Endothelial cell of hepatic sinusoid (primary cell): ENCODE data around the gene GLMP.
"Not testable (repeated sequence)": the region's sequence is repeated elsewhere in the genome, so short reads cannot be mapped to it uniquely, and the experiment has no call there.

Experiments used
- in situ Hi-C: cut with HindIII; loops from 2 replicates; pipeline ENCODE4 v1.10.0; 2017; ENCODE audit warnings: low sequenced_read_pairs

The GLMP gene

GRCh38 chr1:156295391-156295947 lies at the start of gene GLMP:
Gene GLMP (minus strand): TSS chr1:156295679. CDS start chr1:156295645, 34 bp downstream.
- in situ Hi-C loops: no loop called here

GRCh38 chr1:156344409-156344808 lies 48.9 kb upstream of the GLMP start:
- in situ Hi-C loops: no loop called here

- in situ Hi-C loops: no loop called here
These were observed 46.9 kb upstream of the GLMP start for GRCh38 chr1:156342166-156342955.

GRCh38 chr1:156338180-156338976 lies 42.9 kb upstream of the GLMP start, which contains the start of the genes CCT3 and TSACC:
Gene CCT3 (minus strand): TSS chr1:156338292. CDS start chr1:156338184, 108 bp downstream.
Gene TSACC (plus strand): TSS chr1:156338526. CDS start chr1:156339758, 1,232 bp downstream.
- in situ Hi-C loops: no loop called here

DNA sequence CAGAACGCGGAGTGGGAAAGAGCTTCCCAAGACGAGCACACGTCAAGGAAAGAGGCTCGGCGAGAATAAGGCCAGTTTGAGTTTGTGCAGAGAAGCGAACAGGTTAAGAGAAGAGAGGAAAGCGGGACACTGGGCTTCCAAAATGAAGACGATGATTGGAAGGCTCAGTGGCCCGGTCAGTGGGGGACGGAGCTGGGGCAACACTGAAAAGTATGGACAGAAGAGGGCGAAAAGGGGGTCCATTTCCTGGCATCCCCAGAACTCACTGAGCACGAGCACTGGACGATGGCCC lies 42.4 kb upstream of the GLMP start:
- in situ Hi-C loops: no loop called here

DNA sequence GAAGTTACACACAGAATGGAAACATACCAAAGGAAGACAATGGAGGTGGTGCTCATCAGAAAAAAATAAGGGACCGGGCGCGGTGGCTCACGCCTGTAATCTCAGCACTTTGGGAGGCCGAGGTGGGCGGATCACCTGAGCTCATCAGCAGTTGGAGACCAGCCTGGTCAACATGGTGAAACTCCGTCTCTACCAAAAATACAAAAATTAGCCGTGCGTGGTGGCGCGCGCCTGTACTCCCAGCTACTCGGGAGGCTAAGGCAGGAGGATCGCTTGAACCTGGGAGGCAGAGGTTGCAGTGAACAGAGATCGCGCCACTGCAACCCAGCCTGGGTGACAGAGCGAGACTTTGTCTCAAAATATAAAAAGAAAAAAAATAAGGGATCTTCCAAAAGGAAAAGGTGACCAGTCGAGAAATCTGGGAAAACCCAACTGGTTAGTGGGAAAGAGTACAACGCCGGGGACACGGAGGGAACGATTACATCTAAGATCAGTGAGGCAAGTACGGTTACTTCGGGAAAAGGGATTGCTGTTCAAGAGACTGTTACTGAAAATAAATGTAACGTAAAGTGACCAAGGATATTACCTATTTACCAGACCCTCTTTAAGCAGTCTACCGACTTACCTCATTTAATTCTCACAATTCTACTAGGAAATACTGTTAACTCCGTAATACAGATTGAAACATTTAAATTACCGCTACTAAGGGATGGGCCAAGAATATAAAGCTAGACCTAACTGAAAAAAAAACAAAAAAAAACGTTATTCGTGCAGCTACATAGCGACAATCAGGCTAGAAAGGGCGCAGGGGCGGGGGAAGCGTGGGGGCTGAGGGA lies 41.8 kb upstream of the GLMP start:
- in situ Hi-C loops: no loop called here

GRCh38 chr1:156336242-156336641 lies 40.8 kb upstream of the GLMP start:
- in situ Hi-C loops: no loop called here

DNA sequence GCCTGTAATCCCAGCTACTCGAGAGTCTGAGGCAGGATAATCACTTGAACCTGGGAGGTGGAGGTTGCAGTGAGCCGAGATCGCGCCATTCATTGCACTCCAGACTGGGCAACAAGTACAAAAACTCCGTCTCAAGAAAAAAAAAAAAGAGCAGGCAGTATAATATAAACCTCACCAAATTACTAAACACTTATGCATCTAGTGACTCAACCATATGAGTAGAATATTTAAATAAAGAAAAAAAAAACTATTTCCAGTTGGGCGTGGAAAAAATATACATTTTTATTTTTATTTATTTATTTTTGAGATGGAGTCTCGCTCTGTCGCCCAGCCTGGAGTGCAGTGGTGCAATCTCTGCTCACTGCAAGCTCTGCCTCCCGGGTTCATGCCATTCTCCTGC lies 27.7 kb upstream of the GLMP start:
- in situ Hi-C loops: not testable (repeated sequence)

DNA sequence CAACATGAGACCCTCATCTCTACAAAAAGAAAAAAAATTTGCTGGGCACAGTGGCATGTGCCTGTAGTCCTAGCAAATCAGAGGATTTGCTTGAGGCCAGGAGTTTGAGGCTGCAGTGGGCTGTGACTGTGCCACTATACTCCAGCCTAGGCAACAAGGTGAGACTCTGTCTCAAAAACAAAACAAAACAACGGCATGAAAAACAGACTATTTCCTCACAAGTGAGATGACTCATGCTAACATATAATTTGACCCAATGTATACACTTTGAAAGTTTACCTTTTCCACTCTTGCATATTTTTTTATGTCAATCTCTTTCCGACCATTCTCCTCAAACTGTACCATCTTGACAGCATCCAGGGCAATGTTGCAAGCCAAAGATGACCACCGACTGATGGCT lies 25.1 kb upstream of the GLMP start:
- in situ Hi-C loops: no loop called here

DNA sequence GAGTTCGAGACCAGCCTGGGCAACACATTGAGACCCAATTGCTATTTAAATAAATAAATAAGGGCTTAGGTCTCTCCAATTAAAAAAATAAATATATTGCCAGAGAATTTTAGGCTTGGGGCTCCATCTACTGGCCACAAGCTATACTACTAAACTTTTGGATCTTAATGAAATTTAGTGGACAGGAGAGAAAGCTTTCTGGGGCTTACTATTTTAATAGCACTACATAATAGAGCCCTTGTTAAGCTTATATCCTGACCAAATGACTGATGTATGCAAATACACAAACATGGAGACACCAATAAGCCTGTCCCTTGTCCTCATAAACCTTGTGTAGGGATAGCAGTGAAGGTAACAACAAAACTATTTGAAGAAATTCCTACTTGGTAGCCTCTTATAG lies 24.2 kb upstream of the GLMP start:
- in situ Hi-C loops: no loop called here

- in situ Hi-C loops: no loop called here
These were observed 21.4 kb upstream of the GLMP start for GRCh38 chr1:156316909-156317308.

DNA sequence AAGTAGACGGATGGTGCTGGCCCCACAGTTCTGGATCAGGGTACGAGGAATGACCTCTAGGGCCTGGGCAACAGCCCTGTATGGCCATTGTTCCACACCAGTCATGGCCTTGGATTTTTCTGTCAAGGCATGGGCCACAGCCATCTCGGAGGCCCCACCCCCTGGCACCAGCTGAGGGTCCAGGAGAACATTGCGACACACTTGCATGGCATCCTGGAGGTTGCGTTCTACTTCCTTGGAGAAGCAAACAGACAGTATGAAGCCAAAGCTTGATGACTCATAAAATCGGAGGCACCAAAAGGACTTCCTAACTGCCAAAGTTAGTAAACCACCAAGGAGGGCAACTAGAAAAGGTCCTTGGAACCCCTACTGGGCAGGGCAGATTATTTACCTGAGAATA lies 15.5 kb upstream of the GLMP start:
- in situ Hi-C loops: loop anchor here (5.0 kb wide), 1 partner anchor 174 kb away; no protein-coding TSS in a partner anchor

- in situ Hi-C loops: no loop called here
These were observed 12.6 kb upstream of the GLMP start for GRCh38 chr1:156308078-156308477.

DNA sequence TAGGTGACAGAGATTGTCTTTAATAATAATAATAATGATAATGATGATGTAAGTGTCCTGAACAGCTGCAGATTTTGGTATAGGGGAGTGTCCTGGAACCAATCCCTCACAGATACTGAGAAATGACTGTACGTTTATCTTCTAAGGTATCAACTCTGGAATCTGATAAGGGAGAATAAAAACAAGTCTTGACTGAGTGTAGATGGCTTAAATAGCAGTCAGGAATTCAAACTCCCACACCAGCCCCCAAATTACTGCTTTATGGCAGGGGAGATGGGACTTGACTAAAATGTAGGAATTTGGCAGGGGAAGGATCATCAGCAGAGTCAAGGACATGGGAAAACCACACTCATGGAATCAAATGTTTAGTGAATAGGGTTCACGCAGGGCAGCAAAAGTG lies 9.7 kb upstream of the GLMP start:
- in situ Hi-C loops: no loop called here

DNA sequence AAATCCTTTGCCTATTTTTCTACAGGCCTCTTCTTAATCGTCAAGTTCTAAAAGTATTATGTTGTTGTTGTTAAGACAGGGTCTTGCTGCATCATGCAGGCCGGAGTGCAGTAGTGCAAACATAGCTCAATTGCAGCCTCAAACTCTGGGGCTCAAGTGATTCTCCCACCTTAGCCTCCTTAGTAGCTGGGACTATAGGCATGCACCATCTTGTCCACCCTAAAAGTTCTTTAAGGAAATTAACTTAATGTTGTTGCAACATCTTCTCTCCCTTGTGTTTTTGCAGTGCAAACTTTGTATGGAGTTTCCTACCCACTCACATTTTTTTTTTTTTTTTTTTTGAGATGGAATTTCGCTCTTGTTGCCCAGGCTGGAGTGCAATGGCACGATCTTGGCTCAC lies 7.8 kb upstream of the GLMP start:
- in situ Hi-C loops: no loop called here

DNA sequence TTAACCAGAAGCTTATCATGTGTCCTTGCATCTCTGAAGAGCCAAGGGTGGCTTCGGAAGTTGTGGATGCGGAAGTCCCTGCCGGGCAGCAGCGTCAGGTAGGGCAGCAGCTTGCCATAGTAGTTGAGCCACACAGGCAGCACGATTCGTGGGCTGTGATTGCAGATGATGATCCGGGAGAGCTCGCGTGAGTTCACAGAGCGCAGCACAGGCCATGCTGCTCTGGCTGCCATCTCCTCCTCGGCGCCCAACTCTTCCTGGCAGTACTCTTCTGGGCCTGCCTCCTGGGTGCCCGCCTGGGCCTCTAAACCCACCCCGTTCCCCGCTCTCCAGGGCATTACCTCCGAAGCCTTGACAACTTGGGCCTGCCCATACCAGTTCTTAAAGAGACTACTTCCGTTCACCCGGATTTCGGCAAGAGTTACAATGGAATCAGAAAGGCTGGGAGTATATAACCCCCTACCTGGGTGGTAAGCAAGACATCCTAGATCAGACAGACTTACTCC lies 3.4 kb upstream of the GLMP start, which contains the start of gene VHLL:
Gene VHLL, minus strand, starts transcription at position 456 of the 506 bp plus-strand sequence. Its CDS starts 118 bp downstream, at position 338.
- in situ Hi-C loops: no loop called here

- in situ Hi-C loops: no loop called here
These were observed 1.6 kb downstream of the GLMP start for GRCh38 chr1:156293895-156294294.

DNA sequence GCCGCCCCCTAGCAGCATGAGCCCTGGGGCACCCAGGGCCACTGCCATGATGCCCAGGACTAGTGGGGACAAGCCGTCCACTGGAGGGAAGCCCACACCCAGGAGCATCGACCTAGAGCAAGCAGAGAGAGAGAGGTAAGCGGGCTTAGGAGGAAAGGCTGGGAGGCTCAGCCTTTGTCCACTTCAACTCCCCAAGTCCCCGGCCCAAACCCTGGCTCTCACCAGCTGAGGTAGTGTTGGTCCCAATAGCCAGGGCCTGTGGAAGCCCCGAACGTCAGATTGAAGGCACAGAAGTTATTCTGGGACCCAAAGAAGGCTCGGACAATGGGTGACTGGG lies 2.4 kb downstream of the GLMP start:
- in situ Hi-C loops: no loop called here

DNA sequence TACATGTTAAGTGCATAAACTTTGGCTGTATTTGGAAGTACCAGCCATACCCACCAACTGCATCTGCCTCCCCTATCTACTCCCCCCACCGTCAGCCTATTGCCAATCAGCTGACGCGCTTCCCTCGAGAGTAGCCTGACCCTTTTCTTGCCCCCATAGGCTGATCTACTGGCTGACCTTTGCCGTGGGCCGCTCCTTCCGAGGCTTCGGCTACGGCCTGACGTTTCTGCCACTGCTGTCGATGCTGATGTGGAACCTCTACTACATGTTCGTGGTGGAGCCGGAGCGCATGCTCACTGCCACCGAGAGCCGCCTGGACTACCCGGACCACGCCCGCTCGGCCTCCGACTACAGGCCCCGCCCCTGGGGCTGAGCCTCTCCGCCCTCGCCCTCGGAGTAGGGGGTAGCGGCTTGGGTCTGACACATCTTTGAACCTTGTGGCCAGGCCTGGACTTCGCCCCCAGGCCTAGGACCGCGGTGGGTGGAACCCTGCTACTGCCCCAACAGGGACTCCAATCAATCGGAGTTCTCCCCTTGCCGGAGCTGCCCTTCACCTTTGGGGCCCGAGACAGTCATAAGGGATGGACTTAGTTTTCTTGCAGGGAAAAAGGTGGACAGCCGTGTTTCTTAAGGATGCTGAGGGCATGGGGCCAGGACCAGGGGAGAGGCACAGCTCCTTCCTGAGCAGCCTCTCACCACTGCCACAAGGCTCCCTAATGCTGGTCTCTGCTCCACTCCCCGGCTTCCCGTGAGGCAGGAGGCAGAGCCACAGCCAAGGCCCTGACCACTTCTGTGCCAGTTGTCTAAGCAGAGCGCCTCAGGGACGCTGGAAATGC lies 4.0 kb downstream of the GLMP start:
- in situ Hi-C loops: no loop called here

DNA sequence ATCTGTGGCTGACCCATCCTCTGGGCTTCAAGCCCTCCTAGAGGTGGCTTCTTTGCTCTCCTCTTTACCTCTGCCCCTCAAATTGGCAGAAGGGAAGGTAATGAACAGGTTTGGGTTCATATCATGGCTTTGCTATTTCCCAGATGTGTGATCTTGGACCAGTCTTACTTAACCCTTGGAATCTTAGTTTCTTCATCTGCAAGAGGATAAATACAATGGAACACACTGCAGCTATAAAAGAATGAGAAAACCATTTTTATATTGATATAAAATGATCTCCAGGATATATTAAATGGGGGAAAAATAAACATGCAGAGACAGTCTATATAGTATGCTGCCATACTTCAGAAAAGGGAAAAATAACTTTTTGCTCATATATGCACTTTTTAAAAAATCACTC lies 5.6 kb downstream of the GLMP start:
- in situ Hi-C loops: no loop called here
